GM12874 (cell line): ENCODE data around the gene UCK1.

Experiments used
- TF ChIP-seq, protein P1 (sequence below): IDR thresholded peaks from 2 replicates; pipeline ENCODE4 v1.5.1; 2011; ENCODE audit warnings: low read depth, mild to moderate bottlenecking, control low read depth, low read length, moderate library complexity; ENCODE audit not compliant: insufficient read depth

The UCK1 gene

DNA sequence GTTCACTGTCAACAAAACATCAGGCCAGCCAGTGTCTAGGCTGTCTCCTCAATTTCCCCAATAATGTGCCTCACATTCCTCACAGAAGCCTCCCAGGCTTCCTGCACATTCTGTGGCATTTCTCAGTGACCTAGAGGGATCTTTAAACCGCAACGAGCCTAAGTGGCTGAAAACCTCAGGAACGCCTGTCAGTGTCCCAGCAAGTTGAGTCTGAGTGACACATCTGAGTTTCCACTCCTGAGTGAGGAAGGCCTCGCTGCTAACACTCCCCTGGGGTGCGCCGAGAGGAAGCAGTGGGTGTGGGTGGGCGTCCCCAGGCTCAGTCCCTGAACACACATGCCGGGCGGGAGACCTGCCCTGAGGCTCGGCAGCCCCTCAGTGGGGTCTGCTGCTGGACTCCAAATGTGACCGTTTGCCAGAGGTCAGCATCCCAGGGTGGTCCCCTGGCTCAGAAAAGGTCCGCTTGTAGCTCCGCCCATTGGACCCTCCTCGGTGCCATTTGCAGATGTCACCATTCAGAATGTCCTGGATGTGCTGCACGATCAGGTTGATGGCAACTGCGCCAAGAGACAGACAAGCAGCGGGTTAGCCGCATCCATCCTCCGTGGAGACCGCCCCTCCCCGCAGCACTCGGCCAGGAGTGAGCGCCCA lies 6.3 kb downstream of the UCK1 start:
- TF ChIP-seq, protein P1, sequence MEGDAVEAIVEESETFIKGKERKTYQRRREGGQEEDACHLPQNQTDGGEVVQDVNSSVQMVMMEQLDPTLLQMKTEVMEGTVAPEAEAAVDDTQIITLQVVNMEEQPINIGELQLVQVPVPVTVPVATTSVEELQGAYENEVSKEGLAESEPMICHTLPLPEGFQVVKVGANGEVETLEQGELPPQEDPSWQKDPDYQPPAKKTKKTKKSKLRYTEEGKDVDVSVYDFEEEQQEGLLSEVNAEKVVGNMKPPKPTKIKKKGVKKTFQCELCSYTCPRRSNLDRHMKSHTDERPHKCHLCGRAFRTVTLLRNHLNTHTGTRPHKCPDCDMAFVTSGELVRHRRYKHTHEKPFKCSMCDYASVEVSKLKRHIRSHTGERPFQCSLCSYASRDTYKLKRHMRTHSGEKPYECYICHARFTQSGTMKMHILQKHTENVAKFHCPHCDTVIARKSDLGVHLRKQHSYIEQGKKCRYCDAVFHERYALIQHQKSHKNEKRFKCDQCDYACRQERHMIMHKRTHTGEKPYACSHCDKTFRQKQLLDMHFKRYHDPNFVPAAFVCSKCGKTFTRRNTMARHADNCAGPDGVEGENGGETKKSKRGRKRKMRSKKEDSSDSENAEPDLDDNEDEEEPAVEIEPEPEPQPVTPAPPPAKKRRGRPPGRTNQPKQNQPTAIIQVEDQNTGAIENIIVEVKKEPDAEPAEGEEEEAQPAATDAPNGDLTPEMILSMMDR: no peak

DNA sequence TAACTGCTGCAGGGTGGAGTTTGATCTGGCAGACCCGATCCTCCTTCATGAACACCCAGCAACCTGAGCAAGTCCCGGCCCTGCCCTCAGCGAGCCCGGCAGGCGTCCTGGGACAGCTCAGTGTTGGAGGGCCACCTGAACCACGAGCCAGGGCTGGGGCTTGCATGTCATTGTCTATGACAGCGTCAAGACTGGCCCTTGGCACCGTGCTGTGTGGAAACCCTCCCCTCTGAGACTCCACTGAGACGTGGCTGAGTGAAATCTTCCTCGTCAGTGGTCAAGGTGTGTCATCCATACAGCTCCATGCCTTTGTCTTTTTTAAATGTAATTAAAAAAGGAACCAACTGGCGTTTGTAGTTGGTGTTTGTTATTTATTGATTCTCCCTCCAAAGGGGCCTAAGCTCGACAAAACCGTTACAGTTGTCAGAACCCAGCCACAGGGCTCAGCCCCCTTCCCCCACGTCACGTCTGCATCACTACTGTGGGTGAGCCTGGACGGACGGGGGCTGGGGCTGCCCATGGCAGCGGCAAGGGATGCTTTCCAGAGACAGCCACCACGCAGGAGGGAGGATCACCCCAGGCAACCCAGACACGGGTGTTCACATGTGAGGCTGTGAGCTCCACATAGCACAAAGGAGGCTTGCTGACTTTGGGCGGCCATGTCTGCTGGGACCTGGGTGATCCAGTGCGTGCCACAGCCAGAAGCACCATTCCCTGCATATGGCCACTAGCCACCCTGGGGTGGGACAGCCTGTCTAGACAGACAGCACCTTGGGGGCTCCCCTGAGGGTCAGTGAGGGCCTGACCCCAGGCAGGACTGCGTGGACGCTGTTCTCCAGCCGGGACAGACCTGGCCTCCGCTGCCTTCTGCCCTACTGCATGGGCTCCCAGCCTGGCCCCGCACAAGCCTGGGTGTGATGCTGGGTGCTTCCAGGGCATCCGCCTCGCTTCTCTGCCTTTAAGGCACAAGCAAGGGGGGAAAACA lies 7.3 kb downstream of the UCK1 start:
- TF ChIP-seq, protein P1: no peak

DNA sequence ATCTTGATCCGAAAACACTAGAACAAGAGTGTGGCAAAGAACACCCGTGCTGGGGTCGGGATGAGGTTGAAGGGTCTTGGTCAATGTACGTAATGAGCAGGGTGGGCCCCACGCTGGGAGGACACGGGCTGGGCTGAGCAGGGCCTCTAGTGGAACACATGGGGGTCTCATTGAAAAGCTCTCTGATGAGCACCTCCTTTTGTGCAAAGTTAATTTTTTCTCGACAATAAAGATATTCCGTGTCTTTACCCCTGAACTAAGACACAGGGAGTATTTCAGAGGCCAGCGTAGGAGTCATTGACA lies 8.0 kb downstream of the UCK1 start:
- TF ChIP-seq, protein P1: no peak

DNA sequence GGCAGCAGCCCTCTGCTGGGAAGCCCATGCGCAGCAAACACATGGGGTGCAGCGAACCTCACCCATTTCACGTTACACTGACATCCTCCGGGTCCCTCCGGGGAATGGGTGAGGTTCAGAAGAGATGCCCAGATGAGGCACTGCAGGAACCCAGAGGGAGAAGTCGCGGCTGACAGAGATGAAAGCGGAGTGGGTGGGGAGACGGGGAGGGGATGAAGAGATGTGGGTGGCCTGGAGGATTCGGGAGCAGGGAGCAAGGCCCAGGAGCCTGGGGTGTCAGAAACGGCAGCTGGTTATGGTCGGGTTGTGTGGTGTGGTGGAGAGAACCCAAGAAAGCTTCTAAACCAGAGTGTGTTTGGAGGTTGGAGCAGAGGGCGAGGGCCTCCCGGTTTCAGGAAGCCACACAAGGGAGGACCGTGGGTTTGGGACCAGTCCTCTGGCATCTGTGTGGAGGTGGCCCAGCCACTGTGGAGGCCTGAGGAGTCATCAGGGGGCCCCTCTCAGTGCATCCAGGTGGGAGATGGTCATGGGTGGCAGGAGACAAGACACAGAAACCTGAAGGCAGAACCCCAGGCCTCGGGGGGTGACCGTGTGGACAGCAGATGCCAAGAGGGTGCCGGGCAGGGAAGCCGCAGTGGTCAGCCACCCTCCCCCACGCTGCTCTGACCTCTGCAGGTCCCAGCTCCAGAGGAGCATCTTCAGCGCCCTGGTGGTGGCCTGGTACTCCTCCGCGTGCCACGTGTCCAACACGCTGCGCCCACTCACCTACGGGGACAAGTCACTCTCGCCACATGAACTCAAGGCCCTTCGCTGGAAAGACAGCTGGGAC lies 8.6 kb downstream of the UCK1 start:
- TF ChIP-seq, protein P1: no peak

DNA sequence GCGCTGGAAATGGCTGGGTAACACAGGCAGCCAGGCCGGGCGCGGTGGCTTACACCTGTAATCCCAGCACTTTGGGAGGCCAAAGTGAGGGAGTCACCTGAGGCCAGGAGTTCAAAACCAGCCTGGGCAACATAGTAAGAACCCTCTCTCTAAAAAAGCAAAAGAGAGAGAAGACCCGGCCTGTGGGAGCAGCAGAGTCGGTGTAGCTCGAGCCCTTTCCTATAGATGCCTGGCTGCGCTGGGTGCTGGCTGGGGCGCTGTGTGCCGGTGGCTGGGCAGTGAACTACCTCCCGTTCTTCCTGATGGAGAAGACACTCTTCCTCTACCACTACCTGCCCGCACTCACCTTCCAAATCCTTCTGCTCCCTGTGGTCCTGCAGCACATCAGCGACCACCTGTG lies 9.2 kb downstream of the UCK1 start:
- TF ChIP-seq, protein P1: no peak

DNA sequence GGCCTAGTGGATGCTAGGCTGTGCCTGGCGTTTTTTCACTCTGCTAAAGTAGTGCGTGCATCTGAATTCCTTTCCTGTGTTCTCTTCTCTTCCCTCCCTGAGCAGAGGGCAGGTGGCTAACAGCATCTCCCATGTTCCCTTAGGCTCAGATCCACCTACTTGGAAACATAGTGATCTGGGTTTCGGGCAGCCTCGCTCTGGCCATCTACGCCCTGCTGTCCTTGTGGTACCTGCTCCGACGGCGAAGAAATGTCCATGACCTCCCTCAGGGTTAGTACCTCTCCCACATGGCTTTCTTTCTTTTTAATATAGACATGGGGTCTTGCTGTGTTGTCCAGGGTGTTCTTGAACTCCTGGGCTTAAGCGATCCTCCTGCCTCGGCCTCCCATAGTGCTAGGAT lies 9.9 kb downstream of the UCK1 start:
- TF ChIP-seq, protein P1: no peak

DNA sequence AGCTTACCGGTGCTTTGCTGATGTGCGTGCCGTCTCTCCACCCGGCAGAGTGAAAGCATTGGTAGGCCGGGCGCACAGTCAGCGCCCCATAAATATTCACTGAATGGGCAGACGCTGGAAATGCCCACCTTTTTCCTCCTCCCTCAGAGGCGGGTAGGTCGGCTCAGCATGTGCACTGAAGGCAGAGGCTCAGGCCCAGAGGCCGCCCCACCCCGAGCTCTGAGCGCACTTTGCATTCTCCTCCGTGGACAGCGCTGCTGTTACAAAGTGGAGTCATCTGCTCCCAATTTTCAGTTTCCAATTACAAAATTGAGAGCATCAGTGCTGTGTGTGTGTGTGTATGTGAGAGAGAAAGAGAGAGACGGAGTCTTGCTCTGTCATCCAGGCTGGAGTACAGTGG lies 10.6 kb downstream of the UCK1 start:
- TF ChIP-seq, protein P1: no peak
